ENCODE data around the gene MRPL48. TPM values are rescaled to one million over a fixed set of nuclear protein-coding genes. Genes with fewer than 3 reads are reported as not detected.
"Not testable (repeated sequence)": the region's sequence is repeated elsewhere in the genome, so short reads cannot be mapped to it uniquely, and the experiment has no call there.

The MRPL48 gene
- total RNA-seq, 2 donors from 2014 or later, result 36.4 to 55.3 TPM

GRCh38 chr11:73878771-73879170, 91.1 kb downstream of the MRPL48 start:
- 100% methylated on average over 1 of the region's 1 CpG; no CpG with 5 or more reads in 1 of the 2 experiments for WGBS, 2 experiments (ENCODE audit: insufficient coverage in 1 of 2, insufficient read length in 1 of 2)
- H3K27ac ChIP-seq (ENCODE audit: low read depth, low read length), result no peak overlapping the region
- Mint-ChIP-seq H3K4me3 (no peak overlapping the region), H3K4me1 (peaks cover 13% of the 10 kb centered on the region), H3K9me3 (no peaks in the 10 kb centered on the region), H3K36me3 (ENCODE audit: low read depth) (peaks cover 25% of the 10 kb centered on the region), H3K27me3 (ENCODE audit: insufficient read depth) (no peaks in the 10 kb centered on the region), H3K27ac (peak overlapping the region; percentile 65)
- no peaks in the 10 kb centered on the region for H3K9me3 ChIP-seq (ENCODE audit: control insufficient read depth, low read length)
- H3K9ac ChIP-seq (ENCODE audit: extremely low read depth, low read length, poor library complexity, severe bottlenecking), result no peak overlapping the region
- DNase-seq, result no peak
- H3K4me3 ChIP-seq (ENCODE audit: low read length), result no peak overlapping the region
- no peaks in the 10 kb centered on the region for H3K4me1 ChIP-seq (ENCODE audit: control insufficient read depth, insufficient read depth, low read length)
- no peak for TF ChIP-seq CTCF (conservative IDR thresholded peaks at IDR 0.05)
- H3K36me3 ChIP-seq (ENCODE audit: control insufficient read depth, insufficient read depth, low read length), result peaks cover 19% of the 10 kb centered on the region
- H3K27me3 ChIP-seq (ENCODE audit: control insufficient read depth, insufficient read depth, low read length, poor library complexity, severe bottlenecking), result no peaks in the 10 kb centered on the region

GRCh38 chr11:73880449-73880848, 92.8 kb downstream of the MRPL48 start:
- H3K4me1 Mint-ChIP-seq; H3K27me3 Mint-ChIP-seq (ENCODE audit: insufficient read depth); H3K9me3 Mint-ChIP-seq; H3K36me3 ChIP-seq (ENCODE audit: control insufficient read depth, insufficient read depth, low read length); H3K9me3 ChIP-seq (ENCODE audit: control insufficient read depth, low read length); H3K4me1 ChIP-seq (ENCODE audit: control insufficient read depth, insufficient read depth, low read length); H3K4me3 ChIP-seq (ENCODE audit: low read length); H3K27me3 ChIP-seq (ENCODE audit: control insufficient read depth, insufficient read depth, low read length, poor library complexity, severe bottlenecking); H3K27ac ChIP-seq (ENCODE audit: low read depth, low read length); H3K4me3 Mint-ChIP-seq; H3K9ac ChIP-seq (ENCODE audit: extremely low read depth, low read length, poor library complexity, severe bottlenecking): not testable (repeated sequence)
- 93 to 95% methylated on average over 3 to 10 of the region's 10 CpGs for WGBS, 2 experiments (ENCODE audit: insufficient coverage in 1 of 2, insufficient read length in 1 of 2)
- Mint-ChIP-seq H3K36me3 (ENCODE audit: low read depth) (peaks cover 20% of the 10 kb centered on the region), H3K27ac (peak overlapping the region; percentile 39)
- DNase-seq, result peak; percentile 80

GRCh38 chr11:73883856-73884255, 96.2 kb downstream of the MRPL48 start:
- no peak overlapping the region for H3K4me3 Mint-ChIP-seq
- Histone ChIP-seq H3K27ac (ENCODE audit: low read depth, low read length) (no peak overlapping the region), H3K9ac (ENCODE audit: extremely low read depth, low read length, poor library complexity, severe bottlenecking) (no peak overlapping the region), H3K27me3 (ENCODE audit: control insufficient read depth, insufficient read depth, low read length, poor library complexity, severe bottlenecking) (no peaks in the 10 kb centered on the region), H3K36me3 (ENCODE audit: control insufficient read depth, insufficient read depth, low read length) (peaks cover 23% of the 10 kb centered on the region), H3K4me3 (ENCODE audit: low read length) (no peak overlapping the region), H3K9me3 (ENCODE audit: control insufficient read depth, low read length) (no peaks in the 10 kb centered on the region), H3K4me1 (ENCODE audit: control insufficient read depth, insufficient read depth, low read length) (no peaks in the 10 kb centered on the region)
- H3K27ac Mint-ChIP-seq, result no peak overlapping the region
- peaks cover 31% of the 10 kb centered on the region for H3K36me3 Mint-ChIP-seq (ENCODE audit: low read depth)
- no peaks in the 10 kb centered on the region for H3K27me3 Mint-ChIP-seq (ENCODE audit: insufficient read depth)
- H3K4me1 Mint-ChIP-seq, result no peaks in the 10 kb centered on the region
- no peak for DNase-seq
- no peak for TF ChIP-seq CTCF (conservative IDR thresholded peaks at IDR 0.05)
- H3K9me3 Mint-ChIP-seq, result peaks cover 3% of the 10 kb centered on the region
- 100% methylated on average over 1 of the region's 2 CpGs for WGBS, 2 experiments (ENCODE audit: insufficient coverage in 1 of 2, insufficient read length in 1 of 2)

- 93% methylated on average over 2 of the region's 3 CpGs; no CpG with 5 or more reads in 1 of the 2 experiments for WGBS, 2 experiments (ENCODE audit: insufficient coverage in 1 of 2, insufficient read length in 1 of 2)
- Mint-ChIP-seq H3K4me1 (no peaks in the 10 kb centered on the region), H3K27ac (no peak overlapping the region)
These were observed 100.6 kb downstream of the MRPL48 start for GRCh38 chr11:73888244-73888643.

More at GRCh38 chr11:73888244-73888643, 100.6 kb downstream of the MRPL48 start:
- no peak for TF ChIP-seq CTCF (conservative IDR thresholded peaks at IDR 0.05)
- Histone ChIP-seq H3K4me1 (ENCODE audit: control insufficient read depth, insufficient read depth, low read length) (no peaks in the 10 kb centered on the region), H3K36me3 (ENCODE audit: control insufficient read depth, insufficient read depth, low read length) (peaks cover 44% of the 10 kb centered on the region), H3K9me3 (ENCODE audit: control insufficient read depth, low read length) (no peaks in the 10 kb centered on the region), H3K4me3 (ENCODE audit: low read length) (no peak overlapping the region), H3K9ac (ENCODE audit: extremely low read depth, low read length, poor library complexity, severe bottlenecking) (no peak overlapping the region), H3K27ac (ENCODE audit: low read depth, low read length) (no peak overlapping the region), H3K27me3 (ENCODE audit: control insufficient read depth, insufficient read depth, low read length, poor library complexity, severe bottlenecking) (no peaks in the 10 kb centered on the region)
- peaks cover 3% of the 10 kb centered on the region for H3K9me3 Mint-ChIP-seq
- no peak overlapping the region for H3K4me3 Mint-ChIP-seq
- DNase-seq, result no peak
- H3K27me3 Mint-ChIP-seq (ENCODE audit: insufficient read depth), result no peaks in the 10 kb centered on the region
- peaks cover 39% of the 10 kb centered on the region for H3K36me3 Mint-ChIP-seq (ENCODE audit: low read depth)

All from endodermal cell (in vitro differentiated cells).